Posterior vena cava (tissue), 2 donors: ENCODE data around the gene ZC3H4. TPM values are rescaled to one million over a fixed set of nuclear protein-coding genes. Genes with fewer than 3 reads are reported as not detected.
"Not testable (repeated sequence)": the region's sequence is repeated elsewhere in the genome, so short reads cannot be mapped to it uniquely, and the experiment has no call there.

ENCODE experiments used
- DNase-seq: peaks from one replicate; pipeline ENCODE4 v3.0.0-alpha.2; 2020; ENCODE audit warnings: low spot score
- intact Hi-C, 2 donors: fragments of 100-400 bp; cut with DNase I; formaldehyde crosslinking; loops; one replicate each; pipeline versions ENCODE4 v1.14.1 to v1.14.2; 2022 to 2023
- total RNA-seq, 2 donors: library from RNA; stranded (reverse); fragmentation: NEBNext Ultra II Directional; extraction: Animal tissue kit (Norgen Biotek cat#: 25700); gene quantifications; one replicate each; pipeline ENCODE4 v1.2.1, GENCODE V29; 2021
- donor health status: DM: yes; HTN: yes; CAD: no.
- donor health status: DM: yes; HTN: yes; CAD: no.

ZC3H4 gene
- total RNA-seq, 2 donors from 2014 or later, result 33.6 to 39.5 TPM

- intact Hi-C loops, result no loop called here
Observed at GRCh38 chr19:47111682-47112165, 1.9 kb downstream of the ZC3H4 start.

GRCh38 chr19:47111006-47111621, 2.5 kb downstream of the ZC3H4 start:
- DNase-seq, result no peak
- intact Hi-C loops, result no loop called here

More at GRCh38 chr19:47111682-47112165, 1.9 kb downstream of the ZC3H4 start:
- no peak for DNase-seq

- intact Hi-C loops, result no loop called here
- no peak for DNase-seq
Observed at GRCh38 chr19:47110521-47111005, 3.0 kb downstream of the ZC3H4 start.

- no peak for DNase-seq
- intact Hi-C loops, result no loop called here
Observed at GRCh38 chr19:47109541-47110375, 3.8 kb downstream of the ZC3H4 start.

- intact Hi-C loops, result no loop called here
- DNase-seq, result no peak
Observed at GRCh38 chr19:47109177-47109540, 4.4 kb downstream of the ZC3H4 start.

GRCh38 chr19:47107953-47108746, 5.4 kb downstream of the ZC3H4 start:
- DNase-seq, result no peak
- intact Hi-C loops, result no loop called here

- intact Hi-C loops, result no loop called here
- no peak for DNase-seq
Observed at GRCh38 chr19:47107202-47107952, 6.2 kb downstream of the ZC3H4 start.

GRCh38 chr19:47106821-47107201, 6.8 kb downstream of the ZC3H4 start:
- intact Hi-C loops, result no loop called here
- no peak for DNase-seq

- no peak for DNase-seq
- intact Hi-C loops, result no loop called here
Observed at GRCh38 chr19:47105874-47106273, 7.7 kb downstream of the ZC3H4 start.

- DNase-seq, result no peak
- intact Hi-C loops, result no loop called here
Observed at GRCh38 chr19:47104680-47105079, 8.9 kb downstream of the ZC3H4 start.

GRCh38 chr19:47102346-47103060, 11.1 kb downstream of the ZC3H4 start:
- intact Hi-C loops, result no loop called here

GRCh38 chr19:47101116-47101515, 12.5 kb downstream of the ZC3H4 start:
- intact Hi-C loops, DNase-seq: not testable (repeated sequence)

More at GRCh38 chr19:47102346-47103060, 11.1 kb downstream of the ZC3H4 start:
- DNase-seq, result peak; percentile 9

GRCh38 chr19:47100290-47100689, 13.3 kb downstream of the ZC3H4 start:
- no peak for DNase-seq
- intact Hi-C loops, result no loop called here

GRCh38 chr19:47099576-47100050, 14.0 kb downstream of the ZC3H4 start:
- intact Hi-C loops, result no loop called here

GRCh38 chr19:47098608-47099007, 15.0 kb downstream of the ZC3H4 start:
- no peak for DNase-seq
- intact Hi-C loops, result no loop called here

More at GRCh38 chr19:47099576-47100050, 14.0 kb downstream of the ZC3H4 start:
- DNase-seq, result no peak

GRCh38 chr19:47097396-47098201, 16.0 kb downstream of the ZC3H4 start:
- intact Hi-C loops, result no loop called here
- DNase-seq, result peak; percentile 83

- DNase-seq, result no peak
- intact Hi-C loops, result no loop called here
Observed at GRCh38 chr19:47096721-47097120, 16.9 kb downstream of the ZC3H4 start.
